Retinal pigment epithelial cell (primary cell): ENCODE data around the gene PTRHD1.

ENCODE experiments used
- DNase-seq: peaks from one replicate; pipeline ENCODE4 v3.0.0-alpha.2; 2010; ENCODE audit warnings: low read depth
- H3K4me3 ChIP-seq: 2 replicates; pipeline ENCODE4 v1.5.1; 2011; ENCODE audit warnings: mild to moderate bottlenecking, low read length, control low read depth, moderate library complexity
- TF ChIP-seq, protein P1 (sequence below): conservative IDR thresholded peaks from 2 replicates; pipeline ENCODE4 v1.5.1; 2011; ENCODE audit warnings: low read depth, low read length, control low read depth, inconsistent platforms

Gene PTRHD1

GRCh38 chr2:24832931-24833701 lies 39.9 kb upstream of the PTRHD1 start:
- TF ChIP-seq, protein P1, sequence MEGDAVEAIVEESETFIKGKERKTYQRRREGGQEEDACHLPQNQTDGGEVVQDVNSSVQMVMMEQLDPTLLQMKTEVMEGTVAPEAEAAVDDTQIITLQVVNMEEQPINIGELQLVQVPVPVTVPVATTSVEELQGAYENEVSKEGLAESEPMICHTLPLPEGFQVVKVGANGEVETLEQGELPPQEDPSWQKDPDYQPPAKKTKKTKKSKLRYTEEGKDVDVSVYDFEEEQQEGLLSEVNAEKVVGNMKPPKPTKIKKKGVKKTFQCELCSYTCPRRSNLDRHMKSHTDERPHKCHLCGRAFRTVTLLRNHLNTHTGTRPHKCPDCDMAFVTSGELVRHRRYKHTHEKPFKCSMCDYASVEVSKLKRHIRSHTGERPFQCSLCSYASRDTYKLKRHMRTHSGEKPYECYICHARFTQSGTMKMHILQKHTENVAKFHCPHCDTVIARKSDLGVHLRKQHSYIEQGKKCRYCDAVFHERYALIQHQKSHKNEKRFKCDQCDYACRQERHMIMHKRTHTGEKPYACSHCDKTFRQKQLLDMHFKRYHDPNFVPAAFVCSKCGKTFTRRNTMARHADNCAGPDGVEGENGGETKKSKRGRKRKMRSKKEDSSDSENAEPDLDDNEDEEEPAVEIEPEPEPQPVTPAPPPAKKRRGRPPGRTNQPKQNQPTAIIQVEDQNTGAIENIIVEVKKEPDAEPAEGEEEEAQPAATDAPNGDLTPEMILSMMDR: no peak
- no peak for DNase-seq
- H3K4me3 ChIP-seq: no peak overlapping the region

- TF ChIP-seq, protein P1: no peak
- no peak for DNase-seq
- H3K4me3 ChIP-seq: no peak overlapping the region
These were observed 39.3 kb upstream of the PTRHD1 start for GRCh38 chr2:24832521-24832920.

GRCh38 chr2:24832073-24832461 lies 38.9 kb upstream of the PTRHD1 start:
- no peak overlapping the region for H3K4me3 ChIP-seq
- DNase-seq: no peak
- TF ChIP-seq, protein P1: no peak

- TF ChIP-seq, protein P1: no peak
- no peak overlapping the region for H3K4me3 ChIP-seq
- no peak for DNase-seq
These were observed 38.3 kb upstream of the PTRHD1 start for GRCh38 chr2:24831221-24832072.

GRCh38 chr2:24830786-24831185 lies 37.6 kb upstream of the PTRHD1 start:
- DNase-seq: no peak
- no peak overlapping the region for H3K4me3 ChIP-seq
- TF ChIP-seq, protein P1: no peak

DNA sequence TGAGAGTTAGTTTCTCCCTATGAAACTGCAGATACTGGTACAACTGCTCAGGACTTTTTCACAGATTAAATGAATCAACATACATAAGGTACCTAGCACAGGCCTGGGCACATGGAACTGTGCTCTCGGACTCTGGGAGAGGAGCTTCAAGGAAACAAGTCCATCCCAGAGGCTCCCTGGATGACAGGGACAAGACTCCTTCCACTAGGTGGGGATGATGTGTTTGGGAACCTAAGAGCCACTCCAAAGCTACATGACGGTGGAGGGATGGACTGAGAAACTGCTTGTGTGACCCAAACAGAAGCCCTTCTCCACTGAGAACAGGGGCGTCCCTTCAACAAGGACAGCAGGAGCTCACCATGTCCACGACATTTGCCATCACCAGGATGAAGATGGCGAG lies 37.2 kb upstream of the PTRHD1 start:
- H3K4me3 ChIP-seq: no peak overlapping the region
- DNase-seq: no peak
- TF ChIP-seq, protein P1: peak; percentile 19
